GM10248 (cell line): ENCODE results near the gene ZNRF3.

Experiments used
- CTCF ChIA-PET: fragments of 300-600 bp; sonication (Branson Sonifier 250); formaldehyde crosslinking; extraction: SDS; loops from one replicate; lab custom pipeline; 2021; ENCODE audit warnings: antibody characterized with exemption; lab: Yijun Ruan, JAX
- POLR2A ChIA-PET: fragments of 350-650 bp; sonication (Branson Sonifier 250); formaldehyde crosslinking; extraction: SDS; loops from one replicate; lab custom pipeline; 2020; ENCODE audit warnings: antibody characterized with exemption; lab: Yijun Ruan, JAX
- DNase-seq: peaks from one replicate; pipeline ENCODE4 v3.0.0; 2012; ENCODE audit errors: extremely low spot score
- TF ChIP-seq, protein P1 (sequence below): IDR thresholded peaks from 2 replicates; pipeline ENCODE4 v1.5.1; 2012; ENCODE audit warnings: mild to moderate bottlenecking, low read depth; ENCODE audit errors: extremely low read depth, missing control alignments, control extremely low read depth

Gene ZNRF3

DNA sequence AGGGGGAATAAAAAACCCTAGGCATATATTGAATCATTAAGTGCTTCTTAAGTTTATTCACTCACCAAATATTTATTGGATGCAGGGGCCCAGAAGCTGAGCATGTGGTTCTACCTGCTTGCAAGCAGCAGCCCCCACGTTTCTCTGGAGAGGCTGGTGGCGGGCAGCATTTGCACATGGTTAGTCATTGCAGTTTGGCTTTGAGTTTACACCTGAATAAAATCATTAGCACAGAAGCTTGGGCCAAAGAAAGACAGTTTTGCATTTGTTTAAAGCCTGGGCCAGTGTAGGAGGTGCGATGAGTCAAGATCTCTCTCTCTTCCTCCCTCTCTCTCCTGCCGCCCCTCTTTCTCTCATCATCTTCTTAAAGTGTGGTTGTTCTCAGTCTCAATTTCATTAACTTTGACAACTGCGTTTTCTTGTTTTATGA, 105.7 kb downstream of the ZNRF3 start:
- POLR2A ChIA-PET = no interaction called here
- DNase-seq = peak; percentile 26
- CTCF ChIA-PET = no interaction called here
- TF ChIP-seq, protein P1, sequence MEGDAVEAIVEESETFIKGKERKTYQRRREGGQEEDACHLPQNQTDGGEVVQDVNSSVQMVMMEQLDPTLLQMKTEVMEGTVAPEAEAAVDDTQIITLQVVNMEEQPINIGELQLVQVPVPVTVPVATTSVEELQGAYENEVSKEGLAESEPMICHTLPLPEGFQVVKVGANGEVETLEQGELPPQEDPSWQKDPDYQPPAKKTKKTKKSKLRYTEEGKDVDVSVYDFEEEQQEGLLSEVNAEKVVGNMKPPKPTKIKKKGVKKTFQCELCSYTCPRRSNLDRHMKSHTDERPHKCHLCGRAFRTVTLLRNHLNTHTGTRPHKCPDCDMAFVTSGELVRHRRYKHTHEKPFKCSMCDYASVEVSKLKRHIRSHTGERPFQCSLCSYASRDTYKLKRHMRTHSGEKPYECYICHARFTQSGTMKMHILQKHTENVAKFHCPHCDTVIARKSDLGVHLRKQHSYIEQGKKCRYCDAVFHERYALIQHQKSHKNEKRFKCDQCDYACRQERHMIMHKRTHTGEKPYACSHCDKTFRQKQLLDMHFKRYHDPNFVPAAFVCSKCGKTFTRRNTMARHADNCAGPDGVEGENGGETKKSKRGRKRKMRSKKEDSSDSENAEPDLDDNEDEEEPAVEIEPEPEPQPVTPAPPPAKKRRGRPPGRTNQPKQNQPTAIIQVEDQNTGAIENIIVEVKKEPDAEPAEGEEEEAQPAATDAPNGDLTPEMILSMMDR = no peak

DNA sequence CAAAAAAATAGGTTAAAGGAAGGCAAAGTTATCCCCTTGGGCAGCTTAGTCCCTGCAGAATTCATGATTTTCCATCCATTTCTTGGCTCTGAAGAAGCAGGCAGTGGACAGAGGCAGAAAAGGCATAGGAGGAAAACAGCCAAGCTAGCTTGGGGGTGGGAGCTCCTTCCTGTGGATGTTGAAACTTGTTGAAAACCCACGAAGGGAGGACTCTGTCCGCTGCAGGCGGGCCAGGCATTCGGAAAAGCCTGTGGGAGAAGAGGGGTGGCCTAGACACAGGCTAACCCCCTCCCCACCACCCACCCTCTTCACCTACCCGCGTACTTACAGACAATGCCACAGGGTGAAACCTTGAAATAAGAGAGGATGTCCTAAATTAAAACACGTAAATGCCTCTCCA, 106.1 kb downstream of the ZNRF3 start:
- CTCF ChIA-PET = no interaction called here

DNA sequence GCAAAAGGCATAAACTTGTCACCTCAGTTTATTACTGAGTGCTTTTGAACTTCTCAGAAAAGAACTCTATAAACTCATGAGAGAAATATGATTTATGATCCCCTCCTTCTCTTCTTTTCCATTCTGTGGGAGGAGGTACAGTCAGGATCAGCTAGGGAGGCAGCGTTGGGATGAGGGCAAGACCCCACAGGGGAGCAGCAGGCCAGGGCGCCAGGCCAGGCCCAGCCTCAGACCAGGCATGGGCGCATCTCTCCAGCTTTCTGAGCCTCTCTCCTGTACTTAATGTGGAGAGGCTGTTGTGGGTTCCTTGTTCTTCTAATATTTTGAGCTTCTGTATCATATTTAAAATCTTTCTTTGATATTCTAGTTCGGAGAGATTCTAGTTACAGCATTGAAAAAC, 106.5 kb downstream of the ZNRF3 start:
- TF ChIP-seq, protein P1 = no peak
- ChIA-PET POLR2A (no interaction called here), CTCF (interaction anchor here (1.4 kb wide), 1 partner anchor 52 kb away, joined by 4 read pairs; no protein-coding TSS in a partner anchor)
- no peak for DNase-seq

More for the DNA sequence above, 106.1 kb downstream of the ZNRF3 start:
- POLR2A ChIA-PET = no interaction called here
- no peak for DNase-seq
- TF ChIP-seq, protein P1 = no peak

DNA sequence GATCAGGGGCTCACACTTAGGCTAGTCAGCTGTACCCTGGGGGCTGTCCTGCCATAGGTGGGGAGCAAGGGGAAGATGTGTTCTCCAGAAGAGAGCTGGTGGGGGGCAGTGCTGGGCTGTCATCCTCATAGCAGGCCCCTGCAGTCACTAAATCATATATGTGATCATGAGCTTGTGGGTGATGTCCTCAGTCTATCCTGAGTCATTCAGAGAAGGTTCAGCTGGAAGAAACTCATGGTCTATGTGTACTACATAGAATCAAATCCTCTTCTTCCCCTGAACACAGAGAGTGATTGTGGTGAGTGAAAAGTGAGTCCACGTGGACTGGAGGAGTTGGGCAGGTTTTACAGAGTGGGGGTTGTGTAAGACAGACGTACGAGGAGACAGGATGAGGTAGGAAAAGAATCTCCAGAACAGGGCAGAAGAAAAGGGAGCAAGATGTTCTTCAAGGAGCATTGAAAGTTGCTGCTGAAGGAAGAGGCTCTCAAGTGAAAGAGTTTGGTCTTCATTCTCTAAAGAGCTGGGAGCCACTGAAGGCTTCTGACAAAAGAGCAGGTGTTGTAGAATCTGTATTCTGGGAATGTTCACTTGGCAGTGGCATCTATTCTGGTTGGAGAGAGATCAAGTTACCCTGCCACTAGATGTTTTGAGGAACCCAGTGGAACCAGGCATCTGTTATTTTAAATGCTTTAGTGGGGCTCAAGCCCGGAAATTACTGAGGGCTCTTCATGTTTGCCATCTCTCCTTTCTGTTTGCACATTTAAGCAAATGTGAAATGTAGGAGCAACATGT, 109.4 kb downstream of the ZNRF3 start:
- no peak for DNase-seq
- POLR2A ChIA-PET = no interaction called here
- CTCF ChIA-PET = no interaction called here
- TF ChIP-seq, protein P1 = no peak

DNA sequence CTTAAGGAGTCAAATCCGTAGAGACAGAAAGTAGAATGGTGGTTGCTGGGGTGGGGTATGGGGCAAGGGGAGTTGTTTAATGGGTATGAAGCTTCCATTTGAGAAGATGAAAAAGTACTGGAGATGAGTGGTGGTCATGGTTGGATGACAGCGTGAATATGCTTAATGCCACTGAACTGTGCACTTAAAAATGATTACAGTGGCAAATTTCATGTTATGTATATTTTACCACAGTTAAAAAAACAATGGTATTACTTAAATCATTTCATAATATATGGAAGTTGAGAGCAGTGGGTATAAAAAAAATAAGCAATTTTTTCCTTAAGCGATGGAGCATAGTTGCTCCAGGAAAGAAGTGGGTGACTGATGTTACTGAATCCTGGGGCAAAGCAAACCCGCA, 111.2 kb downstream of the ZNRF3 start:
- DNase-seq = no peak
- ChIA-PET POLR2A (no interaction called here), CTCF (no interaction called here)
- TF ChIP-seq, protein P1 = no peak

DNA sequence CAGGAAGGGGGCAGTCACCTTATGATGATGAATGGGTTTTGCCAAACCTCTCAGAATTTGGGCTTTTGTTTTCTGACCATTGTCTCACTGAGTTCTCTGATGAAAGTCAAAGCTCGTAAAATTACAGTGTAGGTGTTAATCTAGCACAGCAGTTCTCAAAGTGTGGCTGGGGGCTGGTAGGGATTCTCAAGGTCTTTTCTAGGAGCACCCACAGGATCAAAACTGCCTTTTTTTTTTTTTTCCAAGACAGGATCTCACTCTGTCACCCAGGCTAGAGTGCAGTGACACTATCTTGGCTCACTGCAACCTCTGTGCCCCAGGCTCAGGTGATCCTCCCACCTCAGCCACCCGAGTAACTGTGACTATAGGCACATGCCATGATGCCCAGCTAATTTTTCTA, 112.2 kb downstream of the ZNRF3 start:
- TF ChIP-seq, protein P1 = no peak
- POLR2A ChIA-PET = no interaction called here
- no peak for DNase-seq
- CTCF ChIA-PET = no interaction called here
